ENCODE measurements around the gene PIP4K2A.

Gene PIP4K2A

DNA sequence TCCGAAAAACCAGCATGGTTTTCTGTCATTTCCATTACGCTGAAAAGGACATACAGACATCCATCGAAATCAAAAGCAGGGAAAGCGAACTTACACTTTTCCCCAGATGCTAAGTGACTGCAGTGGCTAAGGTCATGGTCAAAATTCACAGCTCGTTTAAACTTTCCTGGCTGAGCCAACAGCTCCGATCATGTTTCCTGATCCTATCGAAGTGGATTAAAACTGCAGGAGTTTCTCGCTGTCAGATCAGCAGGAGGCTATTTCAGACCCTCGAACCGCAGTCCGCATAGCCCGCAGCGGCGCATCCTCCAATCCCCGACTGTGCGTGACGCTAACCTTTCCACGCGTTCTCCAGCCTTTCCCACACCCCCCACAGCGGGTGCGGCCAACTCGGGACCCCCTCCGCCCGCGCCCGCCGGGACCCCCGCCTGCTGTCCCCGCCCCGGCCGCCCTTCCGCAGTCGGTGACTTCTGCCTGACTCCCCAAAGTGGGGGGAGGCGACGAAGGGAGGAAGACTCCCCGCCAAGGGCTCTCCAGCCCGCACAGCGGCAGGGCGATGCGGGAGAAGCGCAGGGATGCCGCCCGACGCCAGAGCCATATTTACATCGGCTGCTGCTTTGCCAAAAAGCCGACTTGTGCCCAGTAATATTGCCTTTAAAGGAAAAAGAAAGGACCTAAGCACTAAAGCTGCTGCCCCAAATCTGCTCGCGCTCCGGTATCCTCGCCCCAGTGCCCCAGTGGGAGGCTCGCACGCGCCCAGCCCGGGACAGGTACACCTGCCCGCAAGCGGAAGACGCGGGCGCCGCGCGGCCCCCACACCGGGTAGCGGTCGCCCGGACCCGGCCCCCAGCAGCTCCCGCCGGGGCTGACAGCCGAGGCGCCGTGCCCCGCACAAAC lies 1.2 kb downstream of the PIP4K2A start:
- FAIRE-seq (peak; percentile 67), DNase-seq (ENCODE audit: insufficient read length, low spot score) (peak; percentile 20)
- TF ChIP-seq POLR2A (IDR thresholded peaks at IDR 0.05; ENCODE audit: low read depth, low read length), result no peak

DNA sequence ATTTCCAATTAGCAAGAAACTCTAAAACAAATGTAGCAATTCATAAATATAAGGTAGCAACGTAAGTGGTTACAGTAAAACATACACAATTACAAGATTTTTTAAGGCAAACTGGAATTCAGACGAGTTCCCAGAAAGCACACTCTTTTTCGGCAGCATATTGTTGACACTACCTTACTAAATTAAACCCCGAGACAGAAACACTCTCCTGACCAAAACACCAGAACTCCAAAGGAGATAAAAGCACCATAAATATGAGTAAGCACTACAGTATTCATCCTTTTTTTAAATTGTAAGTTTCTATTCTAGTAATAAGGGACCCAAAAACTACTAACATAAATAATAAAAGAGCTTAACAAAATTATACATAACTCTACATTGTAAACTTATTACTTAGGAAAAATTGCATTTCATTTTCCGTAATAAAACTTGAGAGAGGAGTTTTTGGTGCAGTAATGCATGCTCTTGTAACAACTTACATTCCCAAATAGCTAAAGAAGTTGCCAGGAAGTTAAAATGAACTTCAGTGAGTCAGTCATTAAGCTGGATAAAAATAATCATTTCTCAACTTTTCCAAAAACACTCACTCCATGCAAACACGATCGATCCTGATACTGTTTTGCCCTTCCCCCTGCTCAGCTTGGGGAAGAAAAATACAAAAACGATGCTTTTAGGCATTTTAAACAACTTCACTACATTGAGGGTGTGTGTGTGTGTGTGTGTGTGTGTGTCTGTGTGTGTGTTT lies 2.0 kb downstream of the PIP4K2A start:
- no peak for FAIRE-seq
- DNase-seq (ENCODE audit: insufficient read length, low spot score), result no peak
- TF ChIP-seq POLR2A (IDR thresholded peaks at IDR 0.05; ENCODE audit: low read depth, low read length), result no peak

DNA sequence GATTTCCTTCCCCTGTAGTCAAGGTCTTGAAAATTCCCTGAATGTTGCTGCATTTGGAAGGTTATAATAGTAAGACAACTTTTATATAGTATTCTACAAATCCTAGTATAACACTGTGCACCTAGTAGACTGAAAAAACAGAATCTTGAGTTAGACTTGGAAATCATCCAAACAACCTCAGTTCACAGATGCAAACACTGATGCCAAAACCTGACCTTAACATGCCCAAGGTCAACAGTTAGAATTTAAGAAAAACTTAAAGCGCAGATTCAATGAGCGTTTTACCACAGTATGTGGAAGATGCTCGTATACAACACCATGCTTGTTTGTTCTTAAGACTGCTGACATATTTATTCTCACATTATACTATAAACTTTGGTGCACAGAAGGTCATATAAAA lies 3.0 kb downstream of the PIP4K2A start:
- DNase-seq (ENCODE audit: insufficient read length, low spot score), result no peak
- FAIRE-seq, result no peak
- TF ChIP-seq POLR2A (IDR thresholded peaks at IDR 0.05; ENCODE audit: low read depth, low read length), result no peak

DNA sequence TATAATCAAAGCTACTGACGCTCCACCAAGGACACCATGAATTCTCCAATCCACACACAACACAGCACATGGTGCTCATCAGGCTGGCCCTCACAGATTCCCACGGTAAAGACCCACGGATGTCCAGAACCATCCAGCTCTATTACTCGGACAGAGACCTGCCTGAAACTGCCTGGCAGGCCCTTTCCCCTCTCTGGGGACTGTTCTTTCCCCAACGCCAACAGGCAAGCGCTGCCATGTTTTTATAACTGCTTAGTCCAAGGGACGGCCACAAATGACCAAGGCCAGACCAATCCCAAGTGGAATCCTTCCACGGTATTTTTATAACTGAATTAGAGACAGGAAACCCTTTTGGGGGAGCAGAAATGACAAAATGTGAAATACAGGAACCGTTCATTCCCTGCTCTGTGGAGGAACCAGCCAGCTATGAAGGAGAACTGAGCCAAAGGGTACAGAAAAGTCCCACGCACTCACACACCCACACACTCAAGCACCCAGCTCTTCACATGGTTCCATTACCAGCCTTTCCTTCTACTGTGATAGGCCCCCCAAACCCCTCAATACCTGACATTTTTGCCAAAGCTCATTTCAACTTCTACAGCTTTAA lies 4.1 kb downstream of the PIP4K2A start:
- TF ChIP-seq POLR2A (IDR thresholded peaks at IDR 0.05; ENCODE audit: low read depth, low read length), result no peak
- no peak for FAIRE-seq
- no peak for DNase-seq (ENCODE audit: insufficient read length, low spot score)

DNA sequence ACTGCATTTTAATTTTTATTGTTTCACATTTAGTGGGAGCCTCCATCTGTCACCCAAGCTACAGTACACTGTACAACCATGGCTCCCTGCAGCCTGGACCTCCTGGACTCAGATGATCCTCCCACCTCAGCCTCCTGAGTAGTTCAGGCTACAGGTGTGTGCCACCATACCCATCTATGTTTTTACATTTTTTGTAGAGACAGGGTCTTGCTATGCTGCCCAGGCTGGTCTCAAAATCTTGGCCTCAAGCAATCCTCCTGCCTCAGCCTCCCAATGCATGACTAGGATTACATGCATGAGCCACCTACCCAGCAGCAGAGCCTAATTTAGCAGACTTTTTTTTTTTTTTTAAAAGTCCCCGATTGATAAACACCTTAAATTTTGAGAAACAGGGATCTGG lies 5.6 kb downstream of the PIP4K2A start:
- TF ChIP-seq POLR2A (IDR thresholded peaks at IDR 0.05; ENCODE audit: low read depth, low read length), result no peak
- no peak for FAIRE-seq
- DNase-seq (ENCODE audit: insufficient read length, low spot score), result no peak

DNA sequence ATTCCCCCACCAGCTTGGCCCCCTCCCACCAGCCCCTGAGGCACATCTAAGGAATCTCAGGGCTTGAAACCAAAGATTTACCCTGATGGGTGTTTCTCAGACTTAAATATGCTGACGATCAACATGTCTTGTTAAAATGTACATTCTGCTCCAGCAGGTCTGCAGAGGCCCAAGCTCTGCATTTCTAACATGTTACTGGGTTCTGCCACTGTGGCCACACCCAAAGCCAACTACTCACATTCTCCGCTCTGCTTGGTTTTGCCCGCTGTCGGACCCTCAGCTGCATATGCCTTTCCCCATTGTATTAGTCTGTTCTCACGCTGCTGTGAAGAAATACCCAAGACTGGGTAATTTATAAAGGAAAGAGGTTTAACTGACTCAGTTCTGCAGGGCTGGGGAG lies 8.9 kb downstream of the PIP4K2A start:
- no peak for TF ChIP-seq POLR2A (IDR thresholded peaks at IDR 0.05; ENCODE audit: low read depth, low read length)
- no peak for DNase-seq (ENCODE audit: insufficient read length, low spot score)
- no peak for FAIRE-seq

DNA sequence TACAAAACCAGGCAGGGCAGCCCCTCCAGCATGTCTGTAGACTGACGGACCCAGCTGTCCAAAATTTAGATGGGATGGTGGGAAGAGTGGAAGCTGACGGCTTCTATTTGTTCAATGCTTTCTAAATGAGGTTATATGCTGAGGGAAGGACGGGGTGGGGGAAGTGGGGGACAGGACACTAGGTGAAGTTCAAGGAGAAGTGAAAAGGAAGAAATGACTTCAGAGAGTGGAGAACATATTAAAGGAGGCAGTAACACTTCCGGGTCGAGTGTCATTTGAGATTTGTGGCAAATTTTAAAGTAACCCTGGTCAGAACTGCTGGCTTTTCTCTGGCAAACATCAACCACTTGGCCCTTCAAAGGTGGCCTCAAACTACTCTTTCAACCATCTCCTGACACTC lies 9.4 kb downstream of the PIP4K2A start:
- DNase-seq (ENCODE audit: insufficient read length, low spot score) (no peak), FAIRE-seq (no peak)
- no peak for TF ChIP-seq POLR2A (IDR thresholded peaks at IDR 0.05; ENCODE audit: low read depth, low read length)

DNA sequence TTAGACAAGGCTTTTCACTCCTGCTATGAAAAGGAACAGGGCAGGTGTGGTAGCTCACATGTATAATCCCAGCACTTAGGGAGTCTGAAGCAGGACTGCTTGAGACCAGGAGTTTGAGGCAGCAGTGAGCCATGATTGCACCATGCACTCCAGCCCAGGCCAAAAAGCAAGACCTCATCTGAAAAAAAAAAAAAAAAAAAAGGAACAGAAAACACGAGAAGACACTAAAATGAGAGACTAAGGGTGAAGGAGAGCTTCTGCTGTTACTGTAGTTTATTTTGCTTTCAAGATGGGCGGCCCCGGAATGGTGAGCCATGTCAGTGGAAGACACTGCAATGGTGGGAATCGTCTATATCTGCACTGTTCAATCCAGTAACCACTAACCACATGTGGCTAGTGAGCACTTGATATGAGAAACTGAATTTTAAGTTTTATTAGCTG lies 9.9 kb downstream of the PIP4K2A start:
- no peak for DNase-seq (ENCODE audit: insufficient read length, low spot score)
- TF ChIP-seq POLR2A (IDR thresholded peaks at IDR 0.05; ENCODE audit: low read depth, low read length), result no peak
- FAIRE-seq, result no peak

DNA sequence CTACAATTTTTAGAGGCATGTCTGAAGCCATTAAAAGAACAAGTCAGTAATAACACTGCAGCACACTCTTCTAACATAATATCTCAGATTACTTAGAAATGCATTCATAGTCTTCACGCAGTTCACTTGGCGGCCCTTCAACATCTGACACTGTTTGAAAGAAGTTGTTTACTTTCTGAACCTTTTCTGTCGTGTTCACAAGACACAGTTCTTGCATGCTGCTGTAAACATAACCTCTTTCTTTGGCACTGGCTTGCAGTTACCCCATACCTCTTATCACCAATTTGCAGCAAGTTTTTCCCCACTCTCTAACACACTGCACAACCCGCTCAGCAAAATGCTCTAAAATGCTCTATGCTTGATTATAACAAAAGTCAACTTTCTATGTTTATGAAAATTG lies 12.0 kb downstream of the PIP4K2A start:
- FAIRE-seq (no peak), DNase-seq (ENCODE audit: insufficient read length, low spot score) (no peak)

DNA sequence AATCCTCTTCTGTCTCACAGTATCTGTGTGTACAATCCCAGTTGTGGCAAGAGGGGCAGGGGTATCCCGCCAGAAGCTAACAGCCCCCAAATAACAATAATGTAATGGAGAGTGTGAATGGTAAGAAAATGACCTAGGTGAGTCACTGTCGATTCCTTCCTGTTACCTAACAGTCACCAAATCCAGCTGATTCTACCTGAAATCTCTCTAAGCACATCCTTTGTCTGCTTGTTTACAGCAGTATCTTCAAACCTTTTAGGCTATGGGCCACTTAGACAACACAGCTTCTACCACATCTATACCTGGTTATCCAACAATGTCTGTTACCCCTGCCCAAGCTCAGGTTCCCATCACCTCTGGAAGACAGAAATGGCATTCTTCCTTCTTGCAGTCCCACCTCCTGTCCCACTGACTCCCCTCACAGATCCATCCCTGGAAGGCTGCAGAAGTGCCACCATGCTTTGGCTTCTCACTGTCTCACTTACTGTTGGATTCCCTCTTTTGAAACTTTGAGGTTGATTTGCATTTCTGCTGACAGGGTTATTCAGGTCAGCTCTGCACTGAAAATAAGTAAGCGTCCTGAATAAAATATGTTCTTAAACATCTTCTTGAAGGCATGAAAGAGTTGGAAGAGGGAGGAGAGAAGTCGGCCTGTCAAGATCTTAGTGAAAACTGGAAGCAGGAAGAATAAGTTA lies 13.1 kb downstream of the PIP4K2A start:
- FAIRE-seq (no peak), DNase-seq (ENCODE audit: insufficient read length, low spot score) (no peak)
- TF ChIP-seq POLR2A (IDR thresholded peaks at IDR 0.05; ENCODE audit: low read depth, low read length), result no peak

More for the DNA sequence above, 12.0 kb downstream of the PIP4K2A start:
- no peak for TF ChIP-seq POLR2A (IDR thresholded peaks at IDR 0.05; ENCODE audit: low read depth, low read length)

DNA sequence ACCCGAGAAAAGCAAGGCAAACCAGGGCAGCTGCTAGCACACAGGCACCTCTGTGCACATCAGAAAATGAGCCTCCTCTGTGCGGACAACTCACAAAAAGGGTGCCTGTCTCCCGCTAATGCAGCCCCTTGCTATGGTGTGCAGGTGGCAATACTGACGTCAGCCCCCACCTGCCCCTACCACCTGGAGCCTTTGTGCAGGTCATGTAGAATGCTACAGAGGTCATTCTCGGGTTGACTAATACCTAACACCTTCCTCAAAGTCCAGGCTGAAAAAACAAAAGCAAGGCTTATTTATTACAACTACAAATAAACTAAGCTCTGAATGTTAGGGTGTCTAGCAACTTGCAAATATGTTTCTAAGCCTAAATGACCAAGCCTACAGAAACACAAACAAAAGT lies 13.9 kb downstream of the PIP4K2A start:
- DNase-seq (ENCODE audit: insufficient read length, low spot score) (no peak), FAIRE-seq (no peak)
- no peak for TF ChIP-seq POLR2A (IDR thresholded peaks at IDR 0.05; ENCODE audit: low read depth, low read length)

DNA sequence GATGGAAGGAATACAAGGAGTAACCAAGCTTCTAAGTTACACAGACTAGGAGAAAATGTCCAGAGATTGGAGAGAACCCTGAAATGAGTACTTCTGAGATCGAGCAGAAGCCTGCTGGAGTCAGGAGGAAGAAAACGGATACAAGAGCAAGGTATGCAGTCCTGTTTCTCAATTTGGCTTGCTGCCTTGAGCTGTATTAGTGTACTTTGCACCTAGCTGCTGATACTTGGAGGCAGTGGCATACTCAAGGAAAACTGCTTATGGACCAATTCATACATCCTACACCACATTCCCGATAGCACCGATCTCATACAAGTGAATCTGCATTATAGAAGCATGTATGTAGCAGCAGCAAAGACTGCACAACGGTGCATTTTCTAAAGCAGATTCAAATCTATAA lies 14.4 kb downstream of the PIP4K2A start:
- TF ChIP-seq POLR2A (IDR thresholded peaks at IDR 0.05; ENCODE audit: low read depth, low read length), result no peak
- no peak for FAIRE-seq
- DNase-seq (ENCODE audit: insufficient read length, low spot score), result no peak

DNA sequence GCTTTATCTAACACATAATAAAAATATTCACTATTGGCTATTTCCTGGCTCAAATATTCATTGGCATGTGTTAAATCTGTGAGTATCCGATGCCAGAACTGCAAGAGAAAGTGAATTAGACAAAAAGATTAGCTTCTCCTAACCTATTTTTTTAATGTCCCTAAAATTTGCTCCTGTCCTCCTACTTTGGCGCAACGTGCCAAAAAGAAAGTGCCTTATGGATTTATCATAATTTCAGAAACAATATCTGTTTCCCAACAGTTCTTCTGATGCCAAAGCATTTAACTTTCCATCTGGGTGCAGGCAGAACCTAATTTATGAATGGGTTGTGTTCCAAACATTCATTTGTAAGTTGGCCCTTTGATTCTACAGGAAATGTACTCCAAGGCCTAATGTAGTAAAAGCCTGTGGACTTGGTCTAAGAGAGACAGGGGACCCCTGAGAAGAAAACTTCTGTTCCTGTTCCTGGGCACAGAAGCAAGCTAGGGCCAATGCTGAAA lies 15.4 kb downstream of the PIP4K2A start:
- FAIRE-seq, result no peak
- TF ChIP-seq POLR2A (IDR thresholded peaks at IDR 0.05; ENCODE audit: low read depth, low read length), result no peak
- DNase-seq (ENCODE audit: insufficient read length, low spot score), result no peak

DNA sequence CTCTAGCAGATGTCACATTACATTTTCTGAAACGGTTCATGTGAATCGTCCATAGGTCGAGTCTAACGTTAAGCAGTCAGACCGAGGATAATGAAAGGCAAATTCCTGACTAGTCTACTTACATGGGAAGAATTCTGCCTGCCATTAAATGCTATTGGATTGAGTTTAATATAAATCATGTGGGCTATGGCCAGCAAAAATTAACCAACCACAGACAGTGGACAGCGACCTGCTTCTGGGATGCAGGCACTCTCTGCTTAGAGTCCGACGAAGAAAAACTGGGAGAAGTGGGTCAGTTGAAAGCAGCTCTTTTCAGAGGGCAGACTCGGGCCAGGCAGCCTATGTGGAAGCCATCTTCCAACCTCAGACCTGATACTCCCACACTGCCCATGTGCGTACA lies 16.6 kb downstream of the PIP4K2A start:
- FAIRE-seq, result no peak
- TF ChIP-seq POLR2A (IDR thresholded peaks at IDR 0.05; ENCODE audit: low read depth, low read length), result no peak

More for the DNA sequence above, 16.6 kb downstream of the PIP4K2A start:
- DNase-seq (ENCODE audit: insufficient read length, low spot score), result no peak
